ENCODE results near the gene SP8. TPM values are rescaled to one million over a fixed set of nuclear protein-coding genes. Genes with fewer than 3 reads are reported as not detected.

Gene SP8
- total RNA-seq, 1 donor from 2014 or later: 4.3 TPM

GRCh38 chr7:20738518-20739481 lies 47.9 kb downstream of the SP8 start:
- H3K4me1 Mint-ChIP-seq (ENCODE audit: unreplicated experiment): no peaks in the 10 kb centered on the region
- no peak overlapping the region for H3K27ac Mint-ChIP-seq
- TF ChIP-seq CTCF (conservative IDR thresholded peaks at IDR 0.05): no peak
- H3K9me3 Mint-ChIP-seq: no peaks in the 10 kb centered on the region
- H3K4me3 Mint-ChIP-seq: no peak overlapping the region
- no peak for DNase-seq (ENCODE audit: extremely low spot score, unreplicated experiment)
- H3K36me3 Mint-ChIP-seq: no peaks in the 10 kb centered on the region
- H3K27me3 Mint-ChIP-seq: no peaks in the 10 kb centered on the region

- no peak overlapping the region for H3K27ac Mint-ChIP-seq
- DNase-seq (ENCODE audit: extremely low spot score, unreplicated experiment): no peak
- no peak overlapping the region for H3K4me3 Mint-ChIP-seq
- no peak for TF ChIP-seq CTCF (conservative IDR thresholded peaks at IDR 0.05)
- no peaks in the 10 kb centered on the region for H3K36me3 Mint-ChIP-seq
- H3K9me3 Mint-ChIP-seq: no peaks in the 10 kb centered on the region
- no peaks in the 10 kb centered on the region for H3K4me1 Mint-ChIP-seq (ENCODE audit: unreplicated experiment)
- no peaks in the 10 kb centered on the region for H3K27me3 Mint-ChIP-seq
Observed at GRCh38 chr7:20737840-20738448, 48.7 kb downstream of the SP8 start.

- H3K4me1 Mint-ChIP-seq (ENCODE audit: unreplicated experiment): no peaks in the 10 kb centered on the region
- no peak overlapping the region for H3K27ac Mint-ChIP-seq
- TF ChIP-seq CTCF (conservative IDR thresholded peaks at IDR 0.05): no peak
- no peak overlapping the region for H3K4me3 Mint-ChIP-seq
- no peaks in the 10 kb centered on the region for H3K9me3 Mint-ChIP-seq
- no peaks in the 10 kb centered on the region for H3K27me3 Mint-ChIP-seq
- no peak for DNase-seq (ENCODE audit: extremely low spot score, unreplicated experiment)
- H3K36me3 Mint-ChIP-seq: no peaks in the 10 kb centered on the region
Observed at GRCh38 chr7:20735346-20736065, 51.2 kb downstream of the SP8 start.

Other genes starting within 250 kb of the SP8 start
- gene ABCB5, start 171.2 kb downstream of the SP8 start, total RNA-seq (ENCODE audit: low replicate concordance): 2.0 TPM in 1 of 2 replicates, not detected in the other